UCSD-AML1 (cell line): Measurements from ENCODE around the gene TSEN34.
A peak's percentile ranks its signal among the peaks of the same experiment; 100 is the strongest.
"Not testable (repeated sequence)": the region's sequence is repeated elsewhere in the genome, so short reads cannot be mapped to it uniquely, and the experiment has no call there.

ENCODE experiments used
- DNase-seq: peaks from one replicate; lab custom pipeline; 2025; ENCODE audit not compliant: unreplicated experiment; lab: John Stamatoyannopoulos, UW

The TSEN34 gene

DNA sequence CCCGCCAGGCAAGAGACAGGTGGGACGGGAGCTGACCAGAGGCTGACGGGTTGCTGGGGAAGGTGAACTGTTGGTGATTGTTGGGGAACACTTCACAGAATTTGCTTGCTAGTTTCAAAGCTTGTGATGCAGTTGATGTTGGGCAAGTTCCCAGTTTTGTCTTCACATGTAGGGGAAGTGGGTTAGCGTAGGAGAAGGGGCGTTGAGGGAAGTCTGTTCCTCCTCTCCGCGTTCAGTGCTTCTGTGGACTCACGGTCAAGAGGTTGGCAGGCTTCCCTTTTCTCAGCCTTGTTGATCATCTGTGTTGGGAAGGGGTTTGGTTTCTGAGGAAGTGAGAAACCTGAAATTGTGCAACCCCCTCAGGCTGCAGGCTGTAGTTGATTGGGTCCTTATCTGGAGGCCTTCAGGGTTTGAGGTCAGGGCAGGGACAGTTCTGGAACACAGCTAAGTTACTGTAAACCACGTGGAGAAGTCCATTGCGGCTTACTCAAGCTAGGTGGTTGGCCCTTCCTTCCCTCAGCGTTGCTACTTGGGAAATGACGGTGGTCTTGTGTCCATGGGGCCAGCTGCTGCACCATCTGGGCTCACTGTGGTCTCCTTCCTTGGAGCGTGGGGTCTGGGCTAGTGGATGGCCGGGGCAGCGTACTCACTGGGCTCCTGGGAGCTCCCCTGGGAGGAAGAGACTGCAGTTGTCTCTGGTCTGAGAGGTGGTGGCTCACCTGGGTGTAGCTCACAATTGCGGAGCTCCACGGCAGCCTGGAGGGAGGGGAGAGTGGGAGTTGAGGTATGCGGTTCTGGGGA lies 17.1 kb downstream of the TSEN34 start:
- DNase-seq = peak; percentile 87

DNA sequence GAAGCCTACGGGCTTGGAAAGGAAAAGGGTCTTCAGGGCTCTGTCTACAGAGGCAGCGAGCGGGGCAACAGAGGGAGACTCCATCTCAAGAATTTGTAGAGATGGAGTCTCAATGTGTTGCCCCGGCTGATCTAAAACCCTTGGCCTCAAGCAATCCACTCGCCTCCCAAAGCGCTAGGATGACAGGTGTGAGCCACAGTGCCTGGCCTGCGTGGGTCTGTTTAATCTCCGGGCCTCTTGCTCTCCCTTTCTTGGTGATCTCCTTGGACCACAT lies 17.6 kb downstream of the TSEN34 start:
- DNase-seq = no peak

DNA sequence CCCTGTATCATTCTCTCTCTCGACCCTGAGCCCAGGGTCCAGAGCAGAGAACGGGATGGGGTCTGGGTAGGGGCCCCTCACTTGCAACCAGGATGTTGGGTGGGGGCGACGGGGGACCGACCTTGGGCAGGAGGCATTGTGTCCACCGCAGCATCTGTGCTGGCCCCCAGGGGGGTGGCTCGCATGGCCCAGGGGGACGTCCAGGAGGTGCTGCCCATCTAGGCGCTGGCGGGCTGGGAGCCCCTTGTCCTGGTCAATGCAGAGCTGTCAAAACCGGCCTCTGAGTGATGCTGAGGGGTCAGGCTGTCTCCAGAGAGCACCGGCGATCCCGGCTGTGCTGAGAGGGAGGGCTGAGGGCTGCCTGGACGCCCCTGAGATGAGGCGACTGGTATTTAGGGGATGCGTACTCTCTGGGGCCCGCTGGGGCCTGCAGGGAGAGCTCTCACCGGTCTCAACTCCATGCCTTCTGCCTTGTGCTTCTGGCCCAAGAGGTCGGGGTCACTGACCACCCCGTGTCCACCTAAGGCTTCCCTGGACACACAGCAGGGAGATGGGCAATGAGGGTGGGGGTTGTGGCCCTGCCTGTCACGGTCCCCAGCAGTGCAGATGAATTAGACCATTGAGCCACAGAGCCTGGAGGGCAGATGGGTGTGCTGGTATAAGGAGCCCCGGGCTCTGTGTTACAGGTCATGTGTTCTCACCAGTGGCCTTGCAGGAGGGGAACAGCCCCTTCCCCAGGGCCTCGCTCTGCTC lies 18.1 kb downstream of the TSEN34 start:
- no peak for DNase-seq

DNA sequence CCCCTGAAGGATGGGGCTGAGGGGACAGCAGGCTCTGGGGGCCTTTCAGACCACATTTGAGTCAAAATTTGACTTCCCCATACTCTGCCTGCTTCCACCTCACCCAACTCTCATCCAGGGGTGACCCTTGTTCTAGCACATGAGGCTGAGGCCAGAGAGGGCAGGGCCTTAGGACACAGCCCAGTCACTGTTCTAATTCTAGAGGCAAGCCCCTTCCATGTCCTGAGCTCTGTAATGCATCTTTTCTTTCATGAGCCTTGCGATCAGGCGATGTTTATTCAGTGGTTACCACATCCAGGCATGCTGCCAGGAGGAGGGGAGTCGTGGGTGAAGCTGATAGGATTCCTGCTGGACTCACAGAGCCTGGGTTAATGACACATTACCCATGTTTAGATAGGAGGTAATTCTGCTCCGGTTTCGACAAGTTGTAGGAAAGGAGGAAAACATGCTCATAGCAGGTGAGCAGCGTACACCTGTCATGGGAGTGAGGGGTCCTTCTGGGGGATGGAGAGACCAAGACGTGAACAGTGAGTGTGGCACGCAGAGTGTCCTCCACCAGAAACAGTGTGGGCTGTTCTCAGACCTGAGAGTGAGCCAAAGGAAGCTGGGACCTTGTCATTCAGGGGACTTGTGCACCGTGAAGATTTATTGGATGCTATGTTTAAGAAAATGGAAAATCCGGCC lies 18.8 kb downstream of the TSEN34 start:
- peak; percentile 68 for DNase-seq

DNA sequence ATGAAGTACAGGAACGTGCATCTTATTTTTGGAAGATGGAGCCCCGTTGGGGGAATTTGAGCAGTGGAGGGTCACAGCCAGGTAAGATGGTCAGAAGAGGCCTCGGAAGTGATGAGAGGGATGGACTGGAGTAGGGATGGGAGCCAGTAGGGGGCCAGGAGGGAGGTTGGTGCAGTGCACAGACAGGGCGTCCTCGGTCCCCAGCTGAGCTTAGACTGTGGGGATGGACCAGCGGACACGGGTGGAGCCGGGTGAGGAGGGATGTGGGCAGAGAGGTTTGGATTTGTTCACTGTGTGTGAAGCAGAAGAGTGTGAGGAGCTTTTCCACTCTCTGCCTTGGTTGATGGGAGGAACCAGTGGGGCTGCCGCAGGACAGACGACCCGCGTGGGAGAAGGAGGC lies 20.1 kb downstream of the TSEN34 start:
- DNase-seq = no peak

DNA sequence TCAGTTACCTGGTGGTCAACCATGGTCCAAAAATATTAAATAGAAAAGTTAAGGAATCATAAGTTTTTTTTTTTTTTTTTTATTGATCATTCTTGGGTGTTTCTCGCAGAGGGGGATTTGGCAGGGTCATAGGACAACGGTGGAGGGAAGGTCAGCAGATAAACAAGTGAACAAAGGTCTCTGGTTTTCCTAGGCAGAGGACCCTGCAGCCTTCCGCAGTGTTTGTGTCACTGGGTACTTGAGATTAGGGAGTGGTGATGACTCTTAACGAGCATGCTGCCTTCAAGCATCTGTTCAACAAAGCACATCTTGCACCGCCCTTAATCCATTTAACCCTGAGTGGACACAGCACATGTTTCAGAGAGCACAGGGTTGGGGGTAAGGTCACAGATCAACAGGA lies 23.1 kb downstream of the TSEN34 start:
- not testable (repeated sequence) for DNase-seq

DNA sequence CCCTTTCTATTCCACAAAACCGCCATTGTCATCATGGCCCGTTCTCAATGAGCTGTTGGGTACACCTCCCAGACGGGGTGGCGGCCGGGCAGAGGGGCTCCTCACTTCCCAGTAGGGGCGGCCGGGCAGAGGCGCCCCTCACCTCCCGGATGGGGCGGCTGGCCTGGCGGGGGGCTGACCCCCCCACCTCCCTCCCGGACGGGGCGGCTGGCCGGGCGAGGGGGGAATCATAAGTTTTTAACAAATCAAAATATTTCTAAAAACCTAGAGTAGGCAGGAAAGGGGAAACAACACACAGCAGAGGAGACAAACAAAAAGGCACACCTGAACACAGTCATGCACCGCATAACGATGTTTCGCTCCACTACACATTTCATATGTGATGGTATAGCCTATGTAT lies 23.6 kb downstream of the TSEN34 start:
- DNase-seq = not testable (repeated sequence)

DNA sequence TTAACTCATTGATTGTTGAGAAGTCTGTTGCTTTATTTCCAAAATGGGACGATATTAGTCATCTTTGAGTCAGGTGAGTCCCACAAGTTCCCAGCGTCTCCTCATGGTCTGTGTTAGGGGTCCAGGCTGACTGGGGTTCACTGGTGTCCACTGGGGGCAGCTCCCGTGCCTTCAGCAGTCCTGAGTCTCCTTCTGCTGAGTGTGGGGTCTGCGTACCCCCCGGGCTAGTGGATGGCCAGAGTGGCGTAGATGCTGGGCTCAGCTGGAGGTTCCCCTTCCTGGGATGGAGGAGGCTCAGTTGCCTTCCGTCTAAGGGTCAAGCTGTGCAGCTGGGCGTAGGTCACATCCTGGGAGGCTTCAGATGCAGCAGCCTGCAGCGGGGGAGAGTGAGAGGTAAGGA lies 25.8 kb downstream of the TSEN34 start:
- no peak for DNase-seq

DNA sequence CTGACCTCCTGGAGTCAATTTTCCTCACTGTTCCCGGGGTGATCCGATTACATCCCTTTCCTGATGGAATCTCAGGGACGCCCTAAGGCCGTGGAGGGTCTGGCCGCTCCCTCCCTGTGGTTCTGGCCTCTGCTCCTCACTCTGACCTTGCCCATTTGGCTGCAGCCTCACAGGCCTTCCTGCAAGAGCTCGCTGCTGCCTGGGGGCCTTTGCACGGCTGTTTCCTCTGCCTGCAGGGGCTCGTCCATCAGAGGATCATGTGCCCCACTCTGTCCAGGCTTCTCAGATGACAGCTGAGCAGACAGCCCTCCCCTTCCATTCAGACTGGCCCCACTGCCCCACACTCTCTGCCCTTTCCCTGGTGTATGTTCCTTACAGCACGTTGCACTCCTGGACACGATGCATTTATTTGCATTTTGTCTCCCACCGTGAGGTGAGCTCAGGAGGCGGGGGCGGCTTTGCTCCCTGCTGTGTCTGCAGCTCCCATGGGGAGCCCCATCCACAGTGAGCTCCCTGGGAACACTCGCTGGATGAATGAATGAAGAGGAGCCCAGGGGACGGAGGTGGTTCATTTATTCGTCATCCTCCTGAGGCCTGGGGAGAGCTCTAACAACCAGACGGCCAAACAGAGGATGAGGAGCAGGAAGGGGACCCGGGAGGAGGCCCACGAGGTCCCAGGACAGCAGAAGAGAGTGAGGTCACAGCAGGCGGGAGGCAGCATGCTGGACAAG lies 26.6 kb downstream of the TSEN34 start:
- not testable (repeated sequence) for DNase-seq

DNA sequence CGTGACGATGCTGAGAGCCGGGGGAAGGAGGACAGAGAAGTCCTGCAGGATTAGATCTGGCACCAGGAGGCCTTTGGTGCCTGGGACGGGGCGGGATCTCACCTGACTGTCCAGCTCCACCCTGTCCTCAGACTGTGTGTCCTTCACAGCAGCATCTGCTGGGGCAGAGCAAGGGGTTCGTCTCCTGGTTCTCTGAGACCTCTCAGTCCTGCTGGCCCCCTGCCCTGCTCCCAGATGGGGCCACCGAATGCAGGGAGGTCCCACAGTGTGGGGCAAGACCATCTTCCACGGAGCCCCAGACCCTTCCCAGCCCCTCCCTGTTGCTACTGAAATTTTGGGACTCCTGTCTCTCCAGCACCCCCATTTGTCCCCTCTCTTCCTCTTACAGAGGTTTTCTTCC lies 27.2 kb downstream of the TSEN34 start:
- no peak for DNase-seq

DNA sequence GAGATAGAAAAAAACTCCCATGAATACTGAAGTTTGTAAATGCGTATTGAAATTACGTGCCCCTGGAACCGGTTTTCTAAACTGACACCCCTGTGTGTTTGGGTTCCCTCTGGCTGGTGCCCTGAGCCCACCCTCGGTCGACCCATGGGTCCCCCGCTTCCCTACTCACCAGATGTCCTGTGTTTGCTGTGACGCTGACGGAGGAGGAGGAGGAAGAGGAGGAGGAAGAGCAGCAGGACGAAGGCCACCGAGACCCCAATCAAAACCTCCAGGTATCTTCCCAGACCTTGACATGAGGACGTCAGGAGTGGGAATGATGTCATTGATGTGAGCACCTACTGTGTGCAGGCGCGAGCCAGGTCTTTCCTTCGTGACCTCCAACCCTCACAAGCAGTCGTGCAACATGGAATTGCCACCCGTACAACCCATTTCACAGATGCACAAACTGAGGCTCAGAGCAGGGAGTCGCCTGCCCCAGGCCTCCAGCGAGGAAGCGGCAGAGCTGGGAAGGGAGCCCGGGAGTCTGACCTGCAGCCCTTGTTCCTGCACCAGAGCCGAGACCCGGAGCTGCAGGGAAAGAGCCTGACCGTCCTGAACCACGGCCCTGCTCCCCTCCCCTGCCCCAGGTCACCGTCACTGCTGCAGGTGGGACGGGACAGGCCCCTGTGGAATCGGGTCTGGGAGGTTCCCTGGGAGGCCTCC lies 28.0 kb downstream of the TSEN34 start:
- DNase-seq = no peak

DNA sequence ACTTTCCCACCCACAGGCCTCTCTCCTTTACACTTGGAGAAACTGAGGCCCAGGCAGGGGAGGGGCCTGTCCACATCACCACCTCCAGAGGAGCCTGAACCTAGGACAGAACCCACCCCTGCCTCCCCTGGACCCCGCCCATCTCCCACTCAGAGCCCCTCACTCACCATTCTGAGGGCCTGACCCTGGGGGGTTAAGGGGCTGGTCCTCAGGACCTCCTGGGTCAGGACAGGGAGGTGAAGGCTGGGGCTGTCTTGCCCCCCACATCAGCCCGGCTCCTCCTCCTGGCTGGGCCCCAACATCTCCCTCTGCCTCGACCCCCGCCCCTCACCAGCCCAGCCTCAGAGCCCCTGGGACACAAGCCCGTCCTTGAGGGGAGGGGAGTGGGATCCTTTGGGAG lies 28.6 kb downstream of the TSEN34 start:
- DNase-seq = not testable (repeated sequence)

DNA sequence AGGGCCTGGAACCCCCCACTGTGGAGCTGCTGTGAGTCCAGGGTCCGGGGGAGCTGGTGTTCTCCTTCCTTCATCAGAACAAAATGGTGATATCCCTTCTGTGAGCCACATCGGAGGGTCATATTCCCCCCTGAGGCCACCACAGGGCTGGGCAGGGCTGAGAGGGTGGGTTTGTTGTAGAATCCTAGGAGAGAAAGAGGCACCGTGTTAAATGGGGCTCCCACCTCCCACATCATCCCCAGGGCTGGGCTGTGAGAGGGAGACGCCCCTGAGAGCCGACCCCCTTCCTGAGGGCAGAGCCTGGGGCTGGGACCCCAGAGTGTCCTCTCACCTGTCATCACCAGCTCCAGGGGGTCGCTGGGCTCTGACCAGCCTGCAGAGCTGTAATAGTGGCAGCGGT lies 30.8 kb downstream of the TSEN34 start:
- DNase-seq = not testable (repeated sequence)

DNA sequence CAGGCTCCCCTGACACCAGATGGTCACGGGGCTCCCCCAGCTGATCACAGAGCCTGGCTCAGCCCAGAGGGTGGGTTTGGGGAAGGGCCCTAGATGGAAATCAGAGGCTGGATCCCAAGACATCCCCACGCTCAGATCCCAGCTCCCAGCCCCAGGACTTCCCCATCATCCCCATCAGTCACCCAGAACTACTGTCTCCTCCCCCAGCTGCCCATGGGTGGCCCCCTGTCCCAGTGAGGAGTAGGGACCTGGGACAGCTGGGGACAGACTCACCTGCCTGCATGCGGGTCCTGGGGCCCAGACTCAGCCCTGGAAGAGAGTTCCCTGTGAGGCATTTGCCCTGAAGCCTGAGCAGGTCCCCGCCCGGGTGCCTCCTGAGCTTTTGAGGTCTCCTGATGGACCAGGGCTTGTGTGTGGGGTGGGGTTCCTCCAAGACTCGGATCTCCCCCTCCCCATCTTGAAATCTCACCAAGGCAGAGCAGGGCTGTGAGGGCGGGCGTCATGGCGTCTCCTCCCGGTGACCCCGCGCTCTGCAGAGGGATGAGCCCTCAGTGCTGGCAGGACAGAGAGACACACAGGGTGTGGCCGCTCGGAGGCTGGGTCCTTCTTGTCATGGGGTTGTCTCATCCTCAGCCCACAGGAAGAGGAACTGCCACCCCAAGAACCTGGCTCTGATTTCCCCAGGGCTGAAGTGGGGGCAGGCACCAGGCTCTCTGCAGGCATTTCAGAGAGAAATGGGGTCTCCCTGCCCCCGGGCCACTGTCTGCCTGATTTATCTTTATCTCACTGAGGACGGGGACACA lies 31.6 kb downstream of the TSEN34 start, which contains the start of gene LILRB3:
Gene LILRB3 (minus strand): TSS at position 534 of the 803 bp plus-strand sequence. CDS start 31 bp downstream, at position 503.
- DNase-seq = not testable (repeated sequence)

DNA sequence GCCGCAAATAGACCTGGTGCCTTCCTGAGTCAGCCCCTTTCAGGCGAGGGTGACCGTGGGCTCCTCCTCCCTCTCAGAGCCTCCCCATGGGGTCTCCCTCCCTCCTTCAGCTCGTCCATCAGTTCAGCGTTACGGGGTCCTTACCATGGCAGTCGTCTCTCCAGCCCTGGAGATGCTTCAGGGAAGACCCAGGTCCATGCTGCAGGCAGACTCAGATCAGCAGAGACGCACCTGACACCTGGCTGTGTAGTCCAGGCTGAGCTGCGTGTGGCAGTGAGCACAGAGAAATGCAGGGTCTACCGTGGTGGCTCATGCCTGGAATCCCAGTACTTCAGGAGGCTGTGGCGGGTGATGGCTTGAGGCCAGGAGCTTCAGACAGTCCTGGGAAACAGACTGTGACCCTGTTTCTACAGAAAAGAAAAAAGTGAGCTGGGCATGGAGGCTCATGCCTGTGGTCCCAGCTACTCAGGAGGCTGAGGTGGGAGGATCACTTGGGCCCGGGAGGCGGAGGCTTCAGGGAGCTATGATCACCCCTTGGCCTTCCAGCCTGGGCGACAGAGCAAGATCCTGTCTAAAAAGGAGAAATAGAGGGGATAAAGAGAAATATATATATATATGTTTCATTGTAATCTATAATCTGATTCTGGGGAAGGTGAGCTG lies 32.3 kb downstream of the TSEN34 start:
- DNase-seq = not testable (repeated sequence)

DNA sequence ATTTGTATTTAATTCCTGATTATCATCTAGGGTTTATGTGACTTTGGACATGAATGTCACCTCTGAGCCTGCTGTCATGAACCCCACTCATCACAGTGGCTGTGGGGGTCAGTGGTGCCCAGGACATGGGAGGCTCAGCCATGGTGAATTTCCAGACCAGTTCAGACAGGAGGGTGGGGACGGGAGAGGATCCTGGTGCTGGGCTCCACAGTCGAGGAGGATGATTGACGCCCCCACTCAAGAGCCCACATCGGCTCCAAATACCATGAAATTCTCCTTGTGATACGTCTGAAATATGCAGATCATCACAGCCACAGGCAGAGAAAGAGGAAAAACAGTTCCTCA lies 32.8 kb downstream of the TSEN34 start:
- DNase-seq = not testable (repeated sequence)

DNA sequence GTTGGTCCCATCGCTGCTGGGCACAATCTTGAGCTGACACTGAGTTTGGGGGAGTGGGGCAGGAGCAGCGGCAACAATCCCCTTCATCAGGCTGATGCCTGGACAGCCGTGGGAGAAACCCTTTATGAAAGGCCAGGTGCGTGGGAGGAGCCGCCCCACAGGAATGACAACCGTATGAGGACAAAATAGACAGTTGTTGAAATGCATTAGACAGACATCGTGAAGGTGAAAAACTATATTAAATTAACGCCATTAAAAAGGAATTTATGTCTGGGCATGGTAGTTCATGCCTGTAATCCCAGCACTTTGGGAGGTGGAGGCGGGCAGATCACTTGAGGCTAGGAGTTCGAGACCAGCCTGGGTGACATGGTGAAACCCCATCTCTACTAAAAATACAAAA lies 33.5 kb downstream of the TSEN34 start:
- DNase-seq = not testable (repeated sequence)

DNA sequence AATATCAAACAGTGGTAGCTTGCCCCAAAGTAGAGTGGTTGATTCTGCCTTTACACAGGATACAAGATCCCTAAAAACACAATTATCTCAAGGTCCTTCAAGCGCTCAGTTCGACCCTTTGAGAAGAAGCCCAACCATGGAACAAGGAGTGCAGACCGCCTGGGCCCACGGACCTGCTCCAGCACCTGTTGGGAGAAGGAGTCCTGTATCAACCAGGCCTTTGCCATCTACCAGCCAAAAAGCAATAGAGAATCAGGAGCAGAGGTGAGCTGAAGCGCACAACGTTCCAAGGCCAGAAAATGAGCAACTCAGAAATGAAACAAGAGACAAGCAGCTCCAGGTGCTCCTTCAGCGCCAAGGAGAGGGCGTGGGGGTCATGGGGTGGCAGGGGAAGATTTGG lies 38.0 kb downstream of the TSEN34 start:
- DNase-seq = no peak

DNA sequence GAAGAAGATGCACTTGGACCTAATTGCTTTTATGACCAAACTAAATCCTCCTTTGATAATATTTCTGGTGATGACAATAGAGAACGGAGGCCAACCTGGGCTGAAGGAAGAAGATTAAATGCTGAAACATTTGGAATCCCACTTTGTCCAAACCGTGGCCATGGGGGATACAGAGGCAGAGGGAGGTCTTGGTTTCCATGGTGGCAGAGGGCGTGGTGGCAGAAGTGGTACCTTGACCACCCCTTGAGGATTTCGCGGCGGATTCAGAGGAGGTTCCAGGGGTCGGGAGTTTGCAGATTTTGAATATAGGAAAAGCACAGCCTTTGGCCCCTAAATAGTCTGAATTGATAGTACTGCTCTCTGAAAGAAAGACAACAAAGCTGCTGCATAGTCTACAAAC lies 38.9 kb downstream of the TSEN34 start:
- no peak for DNase-seq
